IMR-90 (cell line): ENCODE results near the gene CYGB.
"Not testable (repeated sequence)": the region's sequence is repeated elsewhere in the genome, so short reads cannot be mapped to it uniquely, and the experiment has no call there.

Experiments
- MAZ ChIP-seq: IDR thresholded peaks from 2 replicates; pipeline ENCODE4 v1.6.1; 2012; ENCODE audit warnings: low read depth, mild to moderate bottlenecking, low read length, improper control_type of control experiment, moderate library complexity, borderline replicate concordance
- POLR2A ChIP-seq: IDR thresholded peaks from 2 replicates; pipeline ENCODE4 v1.6.1; 2012; ENCODE audit warnings: mild to moderate bottlenecking, low read depth, low read length

DNA sequence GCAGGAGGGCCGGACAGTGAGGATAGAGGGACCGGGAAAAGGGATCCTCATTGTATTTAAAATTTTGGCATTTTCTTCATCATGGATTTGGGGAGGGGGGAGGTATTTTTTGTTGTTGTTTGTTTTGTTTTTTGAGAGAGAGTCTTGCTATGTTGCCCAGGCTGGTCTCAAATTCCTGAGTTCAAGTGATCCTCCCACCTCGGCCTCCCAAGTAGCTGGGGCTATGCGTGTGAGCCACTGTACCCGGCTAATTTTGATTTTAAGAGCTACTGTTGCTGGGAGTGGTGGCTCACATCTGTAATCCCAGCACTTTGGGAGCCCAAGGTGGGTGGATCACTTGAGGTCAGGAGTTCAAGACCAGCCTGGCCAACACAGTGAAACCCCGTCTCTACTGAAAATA, 23.2 kb downstream of the CYGB start:
- not testable (repeated sequence) for TF ChIP-seq MAZ, POLR2A
